ENCODE data around the gene TET2.
A peak's percentile ranks its signal among the peaks of the same experiment; 100 is the strongest.

The TET2 gene

DNA sequence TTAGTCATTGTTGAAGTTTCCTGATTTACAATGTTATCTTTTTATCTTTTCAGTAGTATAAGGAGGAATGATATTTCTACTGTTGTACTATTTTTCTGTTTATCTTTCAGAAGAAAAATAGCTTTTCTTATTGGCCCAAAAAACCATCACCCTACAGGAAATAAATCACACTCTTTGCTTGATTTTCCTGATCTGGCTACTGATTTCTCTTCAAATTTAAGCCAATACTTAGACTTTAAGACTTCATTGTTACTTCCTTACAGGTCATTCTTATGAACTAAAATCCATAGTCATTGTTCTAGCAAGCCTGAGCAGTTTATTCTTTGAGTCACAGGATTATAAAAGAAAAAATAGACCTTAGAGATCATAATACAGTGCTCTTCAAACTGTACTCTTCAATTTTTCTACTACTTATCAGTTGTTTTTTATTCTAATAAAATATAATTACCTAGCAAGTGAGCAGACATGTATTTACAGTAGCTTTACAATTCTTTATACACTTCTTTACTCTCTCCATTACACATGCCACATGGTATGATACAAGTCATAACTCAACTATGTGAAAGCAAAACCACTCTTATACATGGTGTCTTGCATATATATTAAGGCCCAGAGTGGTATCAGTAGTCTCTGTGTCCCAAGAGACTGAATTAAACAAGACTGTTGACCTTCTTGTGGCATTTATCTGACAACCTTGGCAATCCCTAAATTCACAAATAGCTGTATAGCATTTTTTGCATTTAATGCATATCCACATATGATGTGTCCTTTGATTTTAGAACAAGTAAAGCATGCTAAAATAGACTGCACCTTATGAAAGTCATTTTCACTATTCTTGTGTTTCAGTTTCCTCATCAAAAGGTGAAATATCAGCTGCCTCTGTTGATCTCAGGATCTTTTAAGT is 47.9 kb downstream of the TET2 start:
- no peak overlapping the region for H3K4me3 ChIP-seq (ENCODE audit: control insufficient read depth, low read depth, low read length)
- DNase-seq (ENCODE audit: low read depth) = peak; percentile 45
- TF ChIP-seq, protein P1, sequence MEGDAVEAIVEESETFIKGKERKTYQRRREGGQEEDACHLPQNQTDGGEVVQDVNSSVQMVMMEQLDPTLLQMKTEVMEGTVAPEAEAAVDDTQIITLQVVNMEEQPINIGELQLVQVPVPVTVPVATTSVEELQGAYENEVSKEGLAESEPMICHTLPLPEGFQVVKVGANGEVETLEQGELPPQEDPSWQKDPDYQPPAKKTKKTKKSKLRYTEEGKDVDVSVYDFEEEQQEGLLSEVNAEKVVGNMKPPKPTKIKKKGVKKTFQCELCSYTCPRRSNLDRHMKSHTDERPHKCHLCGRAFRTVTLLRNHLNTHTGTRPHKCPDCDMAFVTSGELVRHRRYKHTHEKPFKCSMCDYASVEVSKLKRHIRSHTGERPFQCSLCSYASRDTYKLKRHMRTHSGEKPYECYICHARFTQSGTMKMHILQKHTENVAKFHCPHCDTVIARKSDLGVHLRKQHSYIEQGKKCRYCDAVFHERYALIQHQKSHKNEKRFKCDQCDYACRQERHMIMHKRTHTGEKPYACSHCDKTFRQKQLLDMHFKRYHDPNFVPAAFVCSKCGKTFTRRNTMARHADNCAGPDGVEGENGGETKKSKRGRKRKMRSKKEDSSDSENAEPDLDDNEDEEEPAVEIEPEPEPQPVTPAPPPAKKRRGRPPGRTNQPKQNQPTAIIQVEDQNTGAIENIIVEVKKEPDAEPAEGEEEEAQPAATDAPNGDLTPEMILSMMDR (conservative IDR thresholded peaks at IDR 0.05; ENCODE audit: control insufficient read depth, insufficient read depth, low read depth, low read length) = no peak

DNA sequence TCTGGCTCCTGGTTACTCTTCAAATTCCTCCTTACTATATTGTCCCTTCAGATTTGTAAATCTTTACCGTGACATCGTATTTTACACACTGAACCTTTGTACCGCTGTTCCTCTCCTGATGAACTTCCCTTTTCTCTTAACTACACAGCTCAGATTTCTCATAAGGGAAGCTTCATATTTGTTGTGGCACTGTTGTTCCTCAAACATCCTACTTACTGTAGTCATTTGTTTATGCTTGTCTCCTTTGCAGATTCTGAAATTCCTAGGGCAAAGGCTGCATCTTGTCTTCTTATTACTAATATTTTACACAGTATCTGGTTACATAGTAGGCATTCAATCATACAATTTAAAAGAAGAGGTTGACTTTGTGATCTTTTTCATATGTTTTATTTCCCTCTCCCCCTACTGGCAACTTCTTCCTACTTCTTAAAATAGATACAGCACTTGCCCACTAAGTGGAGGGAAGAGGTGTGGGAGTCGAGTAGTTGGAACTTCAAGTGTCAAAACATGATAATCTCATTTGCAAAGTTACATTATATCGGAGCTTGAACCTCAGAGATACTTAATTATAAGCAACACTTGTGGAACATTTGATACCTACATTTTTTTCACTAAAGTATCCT is 50.0 kb downstream of the TET2 start:
- H3K4me3 ChIP-seq (ENCODE audit: control insufficient read depth, low read depth, low read length) = no peak overlapping the region
- TF ChIP-seq, protein P1 (conservative IDR thresholded peaks at IDR 0.05; ENCODE audit: control insufficient read depth, insufficient read depth, low read depth, low read length) = peak; percentile 33
- DNase-seq (ENCODE audit: low read depth) = peak; percentile 25

DNA sequence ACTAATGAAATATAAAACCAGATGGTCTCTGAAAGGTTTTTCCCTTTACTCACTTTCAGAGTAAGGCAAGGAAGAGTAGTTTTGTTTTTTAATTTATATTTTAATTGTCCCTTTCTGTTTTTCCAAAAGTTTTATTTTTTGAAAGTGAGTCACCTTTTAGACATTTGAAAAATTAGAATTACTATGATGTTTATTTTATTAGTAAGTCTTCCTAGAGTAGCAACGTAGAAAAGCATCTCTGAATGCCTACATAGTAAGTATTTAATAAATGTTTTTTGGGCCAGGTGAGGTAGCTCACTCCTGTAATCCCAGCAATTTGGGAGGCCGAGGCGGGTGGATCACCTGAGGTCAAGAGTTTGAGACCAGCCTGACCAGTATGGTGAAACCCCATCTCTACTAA is 51.1 kb downstream of the TET2 start:
- no peak overlapping the region for H3K4me3 ChIP-seq (ENCODE audit: control insufficient read depth, low read depth, low read length)
- TF ChIP-seq, protein P1 (conservative IDR thresholded peaks at IDR 0.05; ENCODE audit: control insufficient read depth, insufficient read depth, low read depth, low read length) = no peak
- peak; percentile 18 for DNase-seq (ENCODE audit: low read depth)

DNA sequence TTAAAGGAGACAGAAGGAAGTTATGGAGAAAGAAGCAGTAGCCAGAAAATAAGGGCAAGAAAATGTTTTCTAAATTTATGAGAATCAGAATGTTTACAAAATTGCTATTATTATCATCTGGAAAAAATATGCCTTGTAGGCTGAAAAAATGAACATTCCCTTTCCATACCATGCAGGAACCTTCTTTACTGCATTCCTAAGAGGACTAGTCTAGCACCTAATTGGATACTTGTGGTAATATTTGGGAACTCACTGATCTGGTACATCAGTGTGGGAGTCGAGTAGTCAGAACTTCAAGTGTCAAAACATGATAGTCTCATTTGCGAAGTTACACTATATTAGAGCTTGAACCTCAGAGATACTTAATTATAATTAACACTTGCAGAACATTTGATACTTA is 51.9 kb downstream of the TET2 start:
- H3K4me3 ChIP-seq (ENCODE audit: control insufficient read depth, low read depth, low read length) = no peak overlapping the region
- DNase-seq (ENCODE audit: low read depth) = peak; percentile 37

DNA sequence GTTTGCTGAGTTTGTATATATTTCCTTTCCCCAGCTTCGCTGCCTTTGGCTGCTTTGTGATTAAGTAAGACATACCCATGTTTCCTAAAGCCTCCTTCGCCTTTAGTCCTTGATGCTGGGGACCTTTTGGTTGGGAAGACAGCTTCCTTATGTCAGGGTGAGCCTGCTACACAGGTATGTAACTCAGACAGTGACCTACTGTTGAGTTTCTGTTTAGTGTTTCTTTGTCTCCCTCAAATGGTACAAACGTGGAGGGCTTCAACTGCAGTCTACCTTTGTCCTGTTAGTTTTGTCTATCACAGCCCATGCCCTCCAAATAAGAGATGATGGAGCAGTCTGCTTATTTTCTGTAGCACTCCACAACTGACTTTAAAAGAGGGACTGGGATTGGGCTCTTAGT is 59.5 kb downstream of the TET2 start:
- TF ChIP-seq, protein P1 (conservative IDR thresholded peaks at IDR 0.05; ENCODE audit: control insufficient read depth, insufficient read depth, low read depth, low read length) = no peak
- no peak for DNase-seq (ENCODE audit: low read depth)
- H3K4me3 ChIP-seq (ENCODE audit: control insufficient read depth, low read depth, low read length) = no peak overlapping the region

More for the DNA sequence above, 51.9 kb downstream of the TET2 start:
- TF ChIP-seq, protein P1 (conservative IDR thresholded peaks at IDR 0.05; ENCODE audit: control insufficient read depth, insufficient read depth, low read depth, low read length) = no peak

DNA sequence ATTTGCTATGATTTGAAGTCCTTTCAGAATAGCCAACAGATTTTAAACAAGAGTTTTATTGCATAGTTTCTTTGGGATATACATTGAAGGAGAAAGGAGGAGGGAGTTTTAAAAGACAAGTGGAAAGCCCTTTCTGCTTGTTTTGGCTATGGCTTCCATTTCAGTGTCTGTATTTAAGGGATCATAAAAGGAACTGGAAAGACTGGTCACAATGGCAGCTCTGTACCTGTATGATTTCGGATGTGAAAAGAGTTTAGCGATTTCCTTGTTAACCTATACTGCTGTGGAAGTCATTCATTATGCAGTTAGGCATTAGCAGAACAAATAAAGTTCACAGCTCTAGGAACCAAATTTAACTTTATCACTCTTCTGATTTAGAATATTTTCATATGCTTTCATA is 60.7 kb downstream of the TET2 start:
- H3K4me3 ChIP-seq (ENCODE audit: control insufficient read depth, low read depth, low read length) = no peak overlapping the region
- TF ChIP-seq, protein P1 (conservative IDR thresholded peaks at IDR 0.05; ENCODE audit: control insufficient read depth, insufficient read depth, low read depth, low read length) = no peak
- DNase-seq (ENCODE audit: low read depth) = no peak

Measured in fibroblast of mammary gland (primary cell).